GM21360 (cell line): ENCODE measurements around the gene FOLR1.

ENCODE experiments used
- ATAC-seq: cut with Tn5 transposase; IDR thresholded peaks from one replicate; pipeline ENCODE4 v1.9.1; 2021; ENCODE audit warnings: mild to moderate bottlenecking, moderate library complexity; ENCODE audit not compliant: unreplicated experiment

FOLR1 gene

DNA sequence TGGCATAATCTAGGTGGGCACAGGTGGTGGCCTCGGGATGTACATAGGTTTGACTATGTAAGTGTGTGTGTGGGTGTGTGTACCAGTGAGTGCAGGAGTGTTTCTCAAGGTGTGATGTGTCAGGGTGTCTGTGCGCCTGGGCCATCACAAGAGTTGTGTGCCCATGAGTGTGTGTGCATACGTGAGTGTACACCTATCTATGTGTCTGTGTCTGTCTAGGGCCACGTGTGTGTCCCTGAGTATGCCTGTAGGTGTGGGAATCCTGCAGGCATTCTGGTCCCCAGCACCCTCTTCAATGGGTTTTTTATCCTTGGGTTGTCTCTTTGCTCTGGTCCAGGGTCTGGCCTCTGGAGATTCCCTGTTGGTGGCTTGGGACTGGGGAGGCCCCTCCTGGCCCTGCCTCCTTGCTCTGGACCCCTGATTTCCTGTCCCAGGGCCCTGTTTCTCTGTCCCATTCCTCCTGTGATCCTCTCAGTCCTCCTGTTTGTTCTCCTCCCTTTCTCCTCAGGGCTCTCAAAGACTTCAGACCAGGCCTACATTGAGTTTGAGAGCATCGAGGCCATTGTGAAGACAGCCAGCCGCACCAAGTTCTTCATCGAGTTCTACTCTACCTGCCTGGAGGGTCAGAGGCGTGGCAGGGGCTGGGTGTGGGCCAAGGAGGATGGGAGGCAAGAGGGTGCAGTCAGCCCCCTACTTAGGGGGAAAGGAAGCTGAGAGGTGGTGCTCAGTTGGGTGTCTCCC, 42.0 kb downstream of the FOLR1 start:
- no peak for ATAC-seq

DNA sequence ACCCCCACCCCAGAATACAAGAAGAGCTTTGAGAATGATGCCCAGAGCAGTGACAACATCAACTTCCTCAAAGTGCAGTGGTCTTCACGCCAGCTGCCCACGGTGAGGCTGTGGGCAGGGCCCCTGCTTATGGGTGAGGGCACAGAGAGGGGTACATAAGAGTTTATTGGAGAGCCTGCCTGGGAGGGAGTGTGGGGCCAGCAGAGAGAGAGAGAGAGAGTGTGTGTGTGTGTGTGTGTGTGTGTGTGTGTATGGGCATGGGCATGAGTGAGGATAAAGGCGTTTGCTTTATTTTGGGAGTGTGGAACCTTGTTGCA, 42.5 kb downstream of the FOLR1 start:
- no peak for ATAC-seq

- no peak for ATAC-seq
Measured at GRCh38 chr11:72234920-72235319, 43.0 kb downstream of the FOLR1 start.

- ATAC-seq = no peak
Measured at GRCh38 chr11:72235351-72236057, 43.6 kb downstream of the FOLR1 start.

DNA sequence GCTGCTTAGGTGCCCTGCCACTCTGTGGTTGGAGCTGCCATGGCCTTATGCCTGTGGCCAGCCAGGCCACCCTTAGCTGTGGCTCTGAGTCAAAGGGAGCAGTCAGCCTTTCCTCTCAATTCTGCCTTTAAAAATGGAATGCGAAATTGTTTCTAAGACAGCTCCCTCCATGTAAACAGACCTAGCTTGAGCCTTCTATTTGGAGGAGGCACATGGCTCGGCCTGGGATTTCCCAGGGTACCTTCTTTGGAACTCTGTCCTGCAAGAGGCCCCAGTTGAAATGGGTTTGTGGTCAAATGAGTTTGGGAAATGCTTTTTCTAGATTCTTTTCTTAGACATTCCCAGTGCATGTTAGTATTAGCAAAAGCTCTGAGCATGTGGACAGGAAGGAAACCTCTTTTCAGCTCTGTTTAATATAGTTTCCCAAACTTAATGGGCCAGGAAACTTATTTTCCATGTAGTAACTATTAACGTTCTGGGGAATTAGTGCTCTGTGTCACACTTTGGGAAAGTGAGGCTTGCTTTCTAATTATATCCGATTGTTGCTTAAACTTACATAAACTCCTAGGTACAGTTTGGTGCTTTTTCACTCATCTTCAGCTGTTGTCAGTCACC, 44.2 kb downstream of the FOLR1 start:
- ATAC-seq = no peak

GRCh38 chr11:72236774-72237111, 44.8 kb downstream of the FOLR1 start:
- ATAC-seq = no peak

GRCh38 chr11:72237112-72237931, 45.4 kb downstream of the FOLR1 start:
- ATAC-seq = no peak

DNA sequence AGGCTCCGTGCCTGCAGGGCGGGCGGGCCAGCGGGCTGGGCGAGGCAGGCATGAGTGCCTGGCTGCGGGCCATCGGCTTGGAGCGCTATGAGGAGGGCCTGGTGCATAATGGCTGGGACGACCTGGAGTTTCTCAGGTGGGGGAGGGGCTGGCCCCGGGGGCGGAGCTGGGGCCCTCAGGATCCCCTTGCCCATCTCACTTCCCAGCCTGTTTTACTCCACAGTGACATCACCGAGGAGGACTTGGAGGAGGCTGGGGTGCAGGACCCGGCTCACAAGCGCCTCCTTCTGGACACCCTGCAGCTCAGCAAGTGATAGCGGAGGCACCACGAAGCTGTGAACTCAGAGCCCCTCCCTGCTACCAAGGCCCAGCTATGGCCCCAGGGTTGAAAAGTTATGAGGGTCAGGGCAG, 46.1 kb downstream of the FOLR1 start:
- no peak for ATAC-seq

DNA sequence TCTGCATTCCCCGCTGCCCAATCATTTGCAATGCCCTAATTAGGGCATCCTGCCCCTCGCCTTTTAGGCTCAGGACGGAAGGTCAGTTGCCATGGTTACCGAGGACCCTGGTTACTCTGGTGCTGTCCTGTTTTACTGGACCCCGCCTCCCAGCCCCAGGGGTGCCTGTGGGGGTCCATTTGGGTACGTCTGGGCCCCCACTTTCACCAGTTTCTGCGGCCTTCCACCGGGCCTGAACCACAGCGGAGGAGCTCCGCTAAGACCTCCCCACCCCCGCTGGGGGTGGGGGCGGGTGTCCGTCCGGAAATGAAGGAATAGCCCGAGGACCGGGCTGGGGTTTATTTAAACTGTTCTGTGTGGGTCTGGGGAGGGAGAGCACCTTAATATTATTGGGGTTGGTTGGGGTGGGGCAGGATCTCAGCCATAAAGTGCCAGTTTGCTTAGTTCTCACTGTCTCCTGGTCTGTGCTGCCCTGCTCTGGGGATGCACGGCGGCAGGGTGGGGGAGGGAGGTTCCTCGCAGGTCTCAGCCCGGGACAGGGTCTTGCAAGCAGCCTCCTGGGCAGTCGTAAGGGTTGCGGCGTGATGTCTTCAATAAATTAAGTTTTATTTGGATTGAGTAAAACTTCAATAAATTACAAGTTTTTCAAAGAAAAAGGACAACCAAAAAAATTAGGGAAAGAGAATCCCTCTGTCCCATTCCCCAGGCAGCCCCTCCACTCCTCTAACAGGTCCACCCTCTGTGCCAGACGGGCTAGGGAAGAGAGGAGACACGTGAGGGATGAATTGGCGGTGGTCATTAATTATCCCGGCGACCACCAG, 46.8 kb downstream of the FOLR1 start:
- ATAC-seq = no peak

GRCh38 chr11:72239313-72239848, 47.4 kb downstream of the FOLR1 start:
- no peak for ATAC-seq

- no peak for ATAC-seq
Measured at GRCh38 chr11:72239849-72240460, 48.0 kb downstream of the FOLR1 start.

- ATAC-seq = no peak
Measured at GRCh38 chr11:72240461-72241290, 48.7 kb downstream of the FOLR1 start.

DNA sequence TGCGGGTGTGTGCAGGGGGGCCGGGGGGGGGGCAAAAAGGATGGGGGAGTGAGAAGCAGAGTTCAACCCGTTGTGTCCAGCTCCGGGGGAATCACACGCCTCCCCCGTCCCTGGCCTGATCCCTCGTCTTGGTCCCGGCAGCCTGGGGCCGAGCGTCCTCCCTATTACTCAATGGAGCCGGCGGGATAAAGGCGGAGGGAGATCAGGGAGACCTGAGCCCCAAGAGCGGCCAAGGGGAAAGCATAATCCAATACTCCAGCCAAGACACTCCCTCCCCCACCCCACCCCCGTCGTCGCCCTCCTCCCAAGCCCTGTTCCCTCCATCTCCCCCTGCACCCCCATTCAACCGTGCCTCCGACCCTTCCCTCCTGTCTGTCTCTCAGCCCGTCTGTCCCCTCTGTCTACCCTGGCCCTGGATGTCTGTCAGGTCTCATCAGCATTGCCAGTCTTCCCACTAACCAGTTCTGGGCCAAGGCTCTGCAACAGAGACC, 49.4 kb downstream of the FOLR1 start:
- no peak for ATAC-seq

DNA sequence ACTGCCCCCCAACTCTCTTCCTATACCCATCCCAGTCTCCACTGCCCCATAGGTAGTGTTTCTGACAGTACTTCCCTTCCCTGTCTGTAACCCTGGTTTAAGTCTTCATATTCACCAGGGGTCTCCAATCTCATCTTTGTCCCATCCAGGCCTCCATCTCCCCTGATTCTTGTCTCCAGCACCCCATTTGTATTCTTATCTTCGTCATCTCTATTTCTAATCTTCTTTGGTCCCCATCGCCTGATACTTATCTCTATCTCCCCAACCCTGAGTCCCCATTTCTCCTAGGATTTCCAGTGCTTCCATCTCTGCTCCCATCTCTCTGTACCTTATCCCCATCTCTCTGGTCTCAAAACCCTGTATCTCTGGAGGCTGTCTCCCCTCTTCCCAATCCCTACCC, 50.2 kb downstream of the FOLR1 start:
- ATAC-seq = no peak

GRCh38 chr11:72243173-72244059, 51.5 kb downstream of the FOLR1 start:
- no peak for ATAC-seq

GRCh38 chr11:72244060-72244360, 52.1 kb downstream of the FOLR1 start, which contains the start of gene PHOX2A:
Gene PHOX2A (minus strand): TSS chr11:72244176. CDS start chr11:72244004, 172 bp downstream.
- ATAC-seq = no peak

GRCh38 chr11:72244361-72245262, 52.7 kb downstream of the FOLR1 start:
- no peak for ATAC-seq
